H1 (cell line): ENCODE measurements around the gene FBXO41. TPM values are rescaled to one million over a fixed set of nuclear protein-coding genes. Genes with fewer than 3 reads are reported as not detected.

ENCODE experiments used
- CTCF ChIA-PET: fragments of 300-600 bp; sonication (Branson Sonifier 250); formaldehyde crosslinking; loops from one replicate; lab custom pipeline; 2021; ENCODE audit not compliant: partially characterized antibody; lab: Charles Lee
- POLR2A ChIA-PET: fragments of 300-600 bp; sonication (Branson Sonifier 250); formaldehyde crosslinking; loops from one replicate; lab custom pipeline; 2021; ENCODE audit warnings: inconsistent platforms; ENCODE audit not compliant: partially characterized antibody; lab: Charles Lee
- DNase-seq, 2 experiments: peaks; one replicate each; pipeline versions ENCODE4 v3.0.0 to v3.0.0-alpha.2; 2010 to 2022; ENCODE audit warnings: low spot score in 2 of 2, low read depth in 1 of 2, mixed read lengths in 1 of 2
- FAIRE-seq: peaks from 2 replicates; lab custom pipeline; 2011; peaks lifted over from hg19 to GRCh38; lab: Jason Lieb, UNC
- H2AFZ ChIP-seq: 2 replicates; pipeline ENCODE4 v1.8.1; 2012; ENCODE audit warnings: low read length, inconsistent platforms
- H2AK5ac ChIP-seq: 2 replicates; pipeline ENCODE4 v1.6.1; 2013; ENCODE audit warnings: low read depth, low read length
- H2BK120ac ChIP-seq: replicated peaks from 2 replicates; pipeline ENCODE3; 2013; ENCODE audit warnings: low read depth, low read length, inconsistent platforms
- H2BK12ac ChIP-seq: 2 replicates; pipeline ENCODE4 v1.6.1; 2013; ENCODE audit warnings: low read depth, low read length
- H2BK15ac ChIP-seq: 2 replicates; pipeline ENCODE4 v1.6.1; 2013; ENCODE audit warnings: low read length
- H2BK20ac ChIP-seq: 2 replicates; pipeline ENCODE4 v1.6.1; 2013; ENCODE audit warnings: low read length
- H2BK5ac ChIP-seq: 2 replicates; pipeline ENCODE4 v1.6.1; 2013; ENCODE audit warnings: low read depth, low read length
- H3K14ac ChIP-seq: 2 replicates; pipeline ENCODE4 v1.6.1; 2013; ENCODE audit warnings: inconsistent platforms; ENCODE audit not compliant: insufficient read length
- H3K18ac ChIP-seq: 2 replicates; pipeline ENCODE4 v1.6.1; 2013; ENCODE audit warnings: low read length; ENCODE audit errors: extremely low read depth
- H3K23ac ChIP-seq: 2 replicates; pipeline ENCODE4 v1.6.1; 2013; ENCODE audit warnings: inconsistent platforms; ENCODE audit not compliant: insufficient read length
- H3K23me2 ChIP-seq: 2 replicates; pipeline ENCODE4 v1.6.1; 2013; ENCODE audit warnings: low read depth, low read length
- H3K27ac ChIP-seq: 2 replicates; pipeline ENCODE4 v1.6.1; 2011; ENCODE audit warnings: low read depth, low read length, inconsistent platforms
- H3K27me3 ChIP-seq, 4 experiments: replicated peaks in 1 of 4; 1 replicate in 1 of 4; 2 replicates in 3 of 4; pipeline versions ENCODE4 v1.6.1 to v1.8.1; 2011 to 2013; ENCODE audit warnings: low read length in 3 of 4, mild to moderate bottlenecking in 3 of 4, inconsistent platforms in 2 of 4, mixed read lengths in 2 of 4, moderate library complexity in 1 of 4; ENCODE audit not compliant: control insufficient read depth in 3 of 4, insufficient read depth in 3 of 4; ENCODE audit errors: extremely low read depth in 1 of 4
- H3K36me3 ChIP-seq, 4 experiments: 2 replicates each; pipeline versions ENCODE4 v1.6.1 to v1.8.1; 2011 to 2013; ENCODE audit warnings: mild to moderate bottlenecking in 4 of 4, low read length in 3 of 4, moderate library complexity in 2 of 4, control low read depth in 1 of 4, inconsistent platforms in 1 of 4; ENCODE audit not compliant: insufficient read depth in 4 of 4, control insufficient read depth in 2 of 4
- H3K4ac ChIP-seq: replicated peaks from 2 replicates; pipeline ENCODE3; 2013; ENCODE audit warnings: low read length, low read depth, mixed read lengths, inconsistent platforms; ENCODE audit not compliant: insufficient read length
- H3K4me1 ChIP-seq, 4 experiments: replicated peaks in 1 of 4; 1 replicate in 1 of 4; 2 replicates in 3 of 4; pipeline versions ENCODE4 v1.6.1 to v1.8.1; 2011 to 2013; ENCODE audit warnings: low read length in 3 of 4, inconsistent platforms in 2 of 4, mixed read lengths in 1 of 4; ENCODE audit not compliant: insufficient read depth in 4 of 4, control insufficient read depth in 3 of 4
- H3K4me2 ChIP-seq, 2 experiments: 2 replicates each; pipeline versions ENCODE4 v1.6.1 to v1.8.1; 2011 to 2013; ENCODE audit warnings: low read depth in 2 of 2, low read length in 2 of 2, control low read depth in 1 of 2, inconsistent platforms in 1 of 2, mild to moderate bottlenecking in 1 of 2; ENCODE audit not compliant: insufficient read depth in 1 of 2
- H3K4me3 ChIP-seq, 4 experiments: fragments of 200-600, 300-600 bp in 1 of 4; sonication (generic), shearing (Covaris generic), sonication (Bioruptor Twin) in 1 of 4; 2 replicates each; pipeline versions ENCODE4 v1.5.1 to v1.8.1; 2011 to 2016; ENCODE audit warnings: low read length in 4 of 4, low read depth in 3 of 4, control low read depth in 2 of 4, inconsistent platforms in 2 of 4, mild to moderate bottlenecking in 2 of 4, mixed read lengths in 1 of 4, moderate library complexity in 1 of 4; ENCODE audit not compliant: insufficient read depth in 2 of 4; ENCODE audit errors: extremely low read depth in 1 of 4
- H3K56ac ChIP-seq: replicated peaks from 2 replicates; pipeline ENCODE3; 2013; ENCODE audit warnings: low read depth, mild to moderate bottlenecking, mixed read lengths, low read length, inconsistent platforms; ENCODE audit not compliant: insufficient read length
- H3K79me1 ChIP-seq: 2 replicates; pipeline ENCODE4 v1.6.1; 2013; ENCODE audit warnings: low read depth, low read length, control low read depth
- H3K79me2 ChIP-seq, 2 experiments: 2 replicates each; pipeline versions ENCODE4 v1.6.1 to v1.8.1; 2012 to 2013; ENCODE audit warnings: low read length in 2 of 2, mild to moderate bottlenecking in 2 of 2, inconsistent platforms in 1 of 2; ENCODE audit not compliant: insufficient read depth in 2 of 2, control insufficient read depth in 1 of 2
- H3K9ac ChIP-seq, 4 experiments: replicated peaks in 1 of 4; 1 replicate in 1 of 4; 2 replicates in 3 of 4; pipeline versions ENCODE4 v1.6.1 to v1.8.1; 2011 to 2013; ENCODE audit warnings: low read depth in 3 of 4, low read length in 3 of 4, control low read depth in 2 of 4, mild to moderate bottlenecking in 2 of 4, moderate library complexity in 2 of 4, inconsistent platforms in 1 of 4; ENCODE audit errors: extremely low read depth in 1 of 4
- H3K9me3 ChIP-seq, 2 experiments: 2 replicates each; pipeline versions ENCODE4 v1.6.1 to v1.8.1; 2012 to 2013; ENCODE audit warnings: mild to moderate bottlenecking in 2 of 2, moderate library complexity in 2 of 2, control low read depth in 1 of 2, inconsistent platforms in 1 of 2, low read depth in 1 of 2, low read length in 1 of 2, mixed read lengths in 1 of 2; ENCODE audit not compliant: insufficient read depth in 2 of 2
- H4K20me1 ChIP-seq, 2 experiments: replicated peaks in 1 of 2; 2 replicates each; pipeline versions ENCODE3 to v1.8.1; 2011 to 2013; ENCODE audit warnings: inconsistent platforms in 2 of 2, low read length in 2 of 2, mild to moderate bottlenecking in 1 of 2; ENCODE audit not compliant: insufficient read depth in 2 of 2, control insufficient read depth in 1 of 2
- H4K5ac ChIP-seq: 2 replicates; pipeline ENCODE4 v1.6.1; 2013; ENCODE audit warnings: low read length, low read depth, mixed read lengths, inconsistent platforms; ENCODE audit not compliant: insufficient read length
- H4K8ac ChIP-seq: 2 replicates; pipeline ENCODE4 v1.8.0; 2013; ENCODE audit warnings: mild to moderate bottlenecking, moderate library complexity, low read length, inconsistent platforms; ENCODE audit not compliant: insufficient read depth; ENCODE audit errors: extremely low read depth
- H4K91ac ChIP-seq: replicated peaks from 2 replicates; pipeline ENCODE3; 2013; ENCODE audit warnings: low read length, mixed read lengths, inconsistent platforms; ENCODE audit not compliant: insufficient read length
- EZH2 ChIP-seq: fragments of 200-600 bp; sonication (generic); IDR thresholded peaks from 2 replicates; pipeline ENCODE4 v1.7.1; 2012; ENCODE audit warnings: low read depth, mild to moderate bottlenecking, moderate library complexity, low read length, inconsistent platforms; ENCODE audit not compliant: severe bottlenecking
- HDAC2 ChIP-seq, 2 experiments: fragments of 300-600 bp in 1 of 2; sonication (generic) in 1 of 2; IDR thresholded peaks; 2 replicates each; pipeline ENCODE4 v1.6.1; 2011 to 2012; ENCODE audit warnings: low read depth in 2 of 2, low read length in 2 of 2, mild to moderate bottlenecking in 2 of 2, moderate library complexity in 2 of 2, borderline replicate concordance in 1 of 2, inconsistent platforms in 1 of 2
- POLR2AphosphoS5 ChIP-seq: IDR thresholded peaks from 2 replicates; pipeline ENCODE4 v1.6.1; 2011; ENCODE audit warnings: low read depth, low read length
- SUZ12 ChIP-seq: fragments of 200-600 bp; sonication (generic); IDR thresholded peaks from 2 replicates; pipeline ENCODE4 v1.6.1; 2012; ENCODE audit warnings: mild to moderate bottlenecking, inconsistent platforms, low read length, moderate library complexity, mixed read lengths
- TCF12 ChIP-seq: IDR thresholded peaks from 2 replicates; pipeline ENCODE4 v1.6.1; 2011; ENCODE audit warnings: low read depth, mild to moderate bottlenecking, low read length
- TEAD4 ChIP-seq: IDR thresholded peaks from 2 replicates; pipeline ENCODE4 v1.6.1; 2012; ENCODE audit warnings: low read depth, low read length, inconsistent platforms, mixed read lengths
- WGBS, 2 experiments: shearing (Covaris generic) in 1 of 2; methylation state at CpG; one replicate each; pipeline versions ENCODE4 v1.1.6 to v1.1.7; 2013 to 2015; ENCODE audit warnings: low lambda C conversion rate in 2 of 2, mixed read lengths in 2 of 2, inconsistent platforms in 1 of 2, low coverage in 1 of 2, missing lambda C conversion rate in 1 of 2; ENCODE audit not compliant: insufficient replicate concordance in 2 of 2, insufficient coverage in 1 of 2, insufficient read length in 1 of 2; ENCODE audit errors: extremely low coverage in 1 of 2, missing lambda C conversion rate in 1 of 2; 5-methylcytosine and 5-hydroxymethylcytosine counted together
- polyA plus RNA-seq, 7 experiments: library from polyadenylated mRNA; depleted of rRNA in 3 of 7; stranded (reverse) in 5 of 7; unstranded in 2 of 7; fragments of >200 nt in 5 of 7; fragments of 200-250 nt in 2 of 7; gene quantifications; 1 replicate in 5 of 7; 2 replicates in 1 of 7; 4 replicates in 1 of 7; pipeline versions ENCODE4 v1.2.1 to v1.2.3, GENCODE V29; 2011 to 2013; ENCODE audit warnings: missing spikeins in 2 of 7, mixed read lengths in 2 of 7
- total RNA-seq: library from RNA; stranded (reverse); fragmentation: NEBNext Ultra II Directional; extraction: Animal tissue kit (Norgen Biotek cat#: 25700); gene quantifications from 2 replicates; pipeline ENCODE4 v1.2.1, GENCODE V29; 2021
- TF ChIP-seq, protein P1 (sequence below): IDR thresholded peaks from 2 replicates; pipeline ENCODE4 v1.6.1; 2011; ENCODE audit warnings: low read depth, mild to moderate bottlenecking, low read length; ENCODE audit not compliant: insufficient read depth
- TF ChIP-seq, protein P2 (sequence below): IDR thresholded peaks from 2 replicates; pipeline ENCODE4 v1.6.1; 2012; ENCODE audit warnings: inconsistent platforms

FBXO41 gene
- total and polyA plus RNA-seq, 2 of the 8 experiments (the other 6 are each of a cell fraction or from before 2014, with no cell fraction given), result 11.2 to 14.3 TPM

DNA sequence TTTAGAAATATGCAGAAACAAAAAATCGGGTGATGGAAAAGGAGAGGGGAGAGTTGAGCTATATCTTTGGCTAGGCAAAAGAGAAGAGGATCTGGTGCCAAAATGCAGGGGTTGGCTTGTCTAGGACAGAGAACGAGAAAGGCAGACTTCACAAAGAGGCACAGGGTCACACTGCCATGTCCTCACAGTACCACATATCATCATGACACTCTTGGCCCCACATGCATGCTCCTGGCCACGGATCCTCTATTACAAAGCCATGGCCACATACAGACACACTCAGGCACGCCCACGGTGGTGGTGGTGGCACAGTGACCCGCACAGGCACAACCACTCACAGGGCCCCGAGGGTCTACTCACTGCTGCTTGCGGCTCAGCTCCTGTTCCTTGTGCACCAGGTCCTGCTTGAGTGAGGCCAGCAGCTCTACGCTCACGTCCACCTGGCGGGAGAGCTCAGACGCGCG lies 15.9 kb downstream of the FBXO41 start:
- H3K4ac ChIP-seq, result no peak overlapping the region
- no peak overlapping the region for H2AK5ac ChIP-seq
- peaks cover 0 to 28% (median 23%) of the 10 kb centered on the region in 4 experiments; a peak in 6 of 7 replicates for H3K27me3 ChIP-seq
- H3K79me2 ChIP-seq, result no peaks in the 10 kb centered on the region; a peak in 1 of 4 replicates
- H3K4me1 ChIP-seq, result peaks cover 0 to 10% (median 6%) of the 10 kb centered on the region in 4 experiments; a peak in 5 of 7 replicates
- no peak overlapping the region for H3K56ac ChIP-seq
- no peak overlapping the region for H3K23ac ChIP-seq
- no peak overlapping the region for H2BK20ac ChIP-seq
- peaks cover 10% of the 10 kb centered on the region; the same call in 1 of the 2 replicates for H3K23me2 ChIP-seq
- DNase-seq, result no peak
- H3K18ac ChIP-seq, result peak overlapping the region; percentile 96
- peak overlapping the region; percentile 77 to 99 for H3K4me2 ChIP-seq
- no peak overlapping the region for H3K14ac ChIP-seq
- H4K91ac ChIP-seq, result peak overlapping the region; percentile 16
- ChIA-PET POLR2A (interaction anchor here (0.7 to 4.6 kb wide), 14 partner anchors 8 to 117 kb away, joined by 3 to 22 read pairs (median 4); partner anchors contain the start of genes ALMS1, CCT7, EGR4 and FBXO41), CTCF (interaction anchor here (0.8 to 2.1 kb wide), 11 partner anchors 9 to 112 kb away, joined by 3 to 18 read pairs (median 7); partner anchors contain the start of gene EGR4)
- peaks cover 7% of the 10 kb centered on the region; the same call in 1 of the 2 replicates for H3K79me1 ChIP-seq
- peaks cover 0 to 3% (median under 1%) of the 10 kb centered on the region in 4 experiments; a peak in 3 of 8 replicates for H3K36me3 ChIP-seq
- peak overlapping the region in 3 of 4 experiments; percentile 14 to 70 (median 25); a peak in 5 of 7 replicates for H3K9ac ChIP-seq
- no peak overlapping the region for H2AFZ ChIP-seq
- 23% methylated on average over 14 of the region's 14 CpGs; no CpG with 5 or more reads in 1 of the 2 experiments for WGBS, 2 experiments
- H4K20me1 ChIP-seq, result peaks cover 3 to 32% of the 10 kb centered on the region in 2 experiments
- no peak overlapping the region for H2BK120ac ChIP-seq
- no peak for FAIRE-seq
- peak overlapping the region; percentile 84; the same call in 1 of the 2 replicates for H2BK12ac ChIP-seq
- TF ChIP-seq, protein P1, sequence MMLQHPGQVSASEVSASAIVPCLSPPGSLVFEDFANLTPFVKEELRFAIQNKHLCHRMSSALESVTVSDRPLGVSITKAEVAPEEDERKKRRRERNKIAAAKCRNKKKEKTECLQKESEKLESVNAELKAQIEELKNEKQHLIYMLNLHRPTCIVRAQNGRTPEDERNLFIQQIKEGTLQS, result no peak
- TF ChIP-seq TCF12, result no peak
- no peak for TF ChIP-seq TEAD4
- TF ChIP-seq, protein P2, sequence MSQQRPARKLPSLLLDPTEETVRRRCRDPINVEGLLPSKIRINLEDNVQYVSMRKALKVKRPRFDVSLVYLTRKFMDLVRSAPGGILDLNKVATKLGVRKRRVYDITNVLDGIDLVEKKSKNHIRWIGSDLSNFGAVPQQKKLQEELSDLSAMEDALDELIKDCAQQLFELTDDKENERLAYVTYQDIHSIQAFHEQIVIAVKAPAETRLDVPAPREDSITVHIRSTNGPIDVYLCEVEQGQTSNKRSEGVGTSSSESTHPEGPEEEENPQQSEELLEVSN, result no peak
- TF ChIP-seq EZH2, result peak; percentile 37
- TF ChIP-seq POLR2AphosphoS5, result 0 out of 2 replicates have a peak, but pooled peaks have one; percentile 36
- TF ChIP-seq HDAC2 (IDR thresholded peaks at IDR 0.05; ENCODE audit: borderline replicate concordance in 1 of 2, low read depth in 2 of 2, low read length in 2 of 2), result no peak
- TF ChIP-seq SUZ12, result no peak
- 0 out of 2 replicates have a peak overlapping the region, but pooled peaks have one; percentile 19 for H2BK15ac ChIP-seq
- peak overlapping the region; percentile 22 for H4K5ac ChIP-seq
- no peak overlapping the region for H3K27ac ChIP-seq
- H3K9me3 ChIP-seq, result no peaks in the 10 kb centered on the region
- peak overlapping the region; percentile 39 to 63 (median 54) for H3K4me3 ChIP-seq
- peak overlapping the region; percentile 92 for H4K8ac ChIP-seq
- H2BK5ac ChIP-seq, result no peak overlapping the region
